Psoas muscle (tissue), 8 donors: ENCODE results near the gene KDM3A. TPM values are rescaled to one million over a fixed set of nuclear protein-coding genes. Genes with fewer than 3 reads are reported as not detected.

Source experiments
- ATAC-seq, 4 donors: fragments of 200-7000 bp; cut with Tn5 transposase; one replicate each; pipeline ENCODE4 v1.9.1; 2020; ENCODE audit warnings: moderate library complexity in 3 of 4, mild to moderate bottlenecking in 2 of 4
- DNase-seq, 2 donors: peaks; one replicate each; pipeline ENCODE4 v3.0.0-alpha.2; 2020
- H3K27ac ChIP-seq: fragments of 200-600 bp; one replicate; pipeline ENCODE4 v1.8.0; 2022
- H3K27me3 ChIP-seq, 3 donors: fragments of 200-600 bp in 1 of 3; one replicate each; pipeline versions ENCODE4 v1.6.1 to v1.8.0; 2013 to 2022; ENCODE audit warnings: low read length in 2 of 3, mild to moderate bottlenecking in 2 of 3, moderate library complexity in 1 of 3; ENCODE audit not compliant: insufficient read depth in 3 of 3
- H3K36me3 ChIP-seq, 2 donors: fragments of 200-600 bp in 1 of 2; one replicate each; pipeline versions ENCODE4 v1.6.1 to v1.8.0; 2013 to 2022; ENCODE audit warnings: low read depth in 1 of 2, mild to moderate bottlenecking in 1 of 2, moderate library complexity in 1 of 2; ENCODE audit not compliant: insufficient read depth in 1 of 2
- H3K4me1 ChIP-seq: fragments of 200-600 bp; one replicate; pipeline ENCODE4 v1.8.0; 2022
- H3K4me3 ChIP-seq: fragments of 200-600 bp; one replicate; pipeline ENCODE4 v1.8.0; 2022; ENCODE audit warnings: mild to moderate bottlenecking
- H3K9me3 ChIP-seq: fragments of 200-600 bp; one replicate; pipeline ENCODE4 v1.8.0; 2022
- WGBS, 3 donors: extraction: QIAGEN DNeasy Blood & Tissue Kit; methylation state at CpG; one replicate each; pipeline versions ENCODE4 v1.1.6 to v1.1.7; 2013; 5-methylcytosine and 5-hydroxymethylcytosine counted together
- intact Hi-C, 2 donors: fragments of 100-400 bp; cut with DNase I; formaldehyde crosslinking; loops; one replicate each; pipeline versions ENCODE4 v1.11.0 to v1.14.2; 2022
- polyA plus RNA-seq, 3 donors: library from polyadenylated mRNA; stranded (reverse); fragments of 200-250 nt; gene quantifications; one replicate each; pipeline ENCODE4 v1.2.3, GENCODE V29; 2013
- total RNA-seq, 4 donors: library from RNA; stranded (reverse); fragmentation: NEBNext Ultra II Directional in 2 of 4; extraction: Animal tissue kit (Norgen Biotek cat#: 25700) in 2 of 4; gene quantifications; one replicate each; pipeline versions ENCODE4 v1.2.1 to v1.2.4, GENCODE V29; 2021 to 2023
- TF ChIP-seq, protein P1 (sequence below): fragments of 200-600 bp; IDR thresholded peaks from one replicate; pipeline ENCODE4 v1.8.0; 2022; ENCODE audit warnings: antibody characterized with exemption
- donor health status: healthy with polysubstance abuse.
- donor health status: DM: no; HTN: no; CAD: no; lungs with moderate emphysema.
- donor health status: Bipolar disorder and iron deficiency.
- donor health status: healthy.
- donor health status: DM: yes; HTN: yes; CAD: no.
- donor health status: DM: no; HTN: no; CAD: no.
- donor health status: DM: no; HTN: no; CAD: no.
- donor health status: DM: yes; HTN: yes; CAD: no.

The KDM3A gene
- total and polyA plus RNA-seq, 7 donors: 12.2 to 34.7 (median 23.5) TPM

- TF ChIP-seq, protein P1, sequence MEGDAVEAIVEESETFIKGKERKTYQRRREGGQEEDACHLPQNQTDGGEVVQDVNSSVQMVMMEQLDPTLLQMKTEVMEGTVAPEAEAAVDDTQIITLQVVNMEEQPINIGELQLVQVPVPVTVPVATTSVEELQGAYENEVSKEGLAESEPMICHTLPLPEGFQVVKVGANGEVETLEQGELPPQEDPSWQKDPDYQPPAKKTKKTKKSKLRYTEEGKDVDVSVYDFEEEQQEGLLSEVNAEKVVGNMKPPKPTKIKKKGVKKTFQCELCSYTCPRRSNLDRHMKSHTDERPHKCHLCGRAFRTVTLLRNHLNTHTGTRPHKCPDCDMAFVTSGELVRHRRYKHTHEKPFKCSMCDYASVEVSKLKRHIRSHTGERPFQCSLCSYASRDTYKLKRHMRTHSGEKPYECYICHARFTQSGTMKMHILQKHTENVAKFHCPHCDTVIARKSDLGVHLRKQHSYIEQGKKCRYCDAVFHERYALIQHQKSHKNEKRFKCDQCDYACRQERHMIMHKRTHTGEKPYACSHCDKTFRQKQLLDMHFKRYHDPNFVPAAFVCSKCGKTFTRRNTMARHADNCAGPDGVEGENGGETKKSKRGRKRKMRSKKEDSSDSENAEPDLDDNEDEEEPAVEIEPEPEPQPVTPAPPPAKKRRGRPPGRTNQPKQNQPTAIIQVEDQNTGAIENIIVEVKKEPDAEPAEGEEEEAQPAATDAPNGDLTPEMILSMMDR: no peak
- intact Hi-C loops: loop anchor here in 1 of 2 donors (2.0 kb wide), 1 partner anchor 20 kb away; no protein-coding TSS in a partner anchor
- peaks cover 6% of the 10 kb centered on the region for H3K4me1 ChIP-seq
- no peak for DNase-seq
- WGBS, 3 donors: 87 to 91% (median 88%) methylated on average over 3 of the region's 3 CpGs
- H3K9me3 ChIP-seq: no peaks in the 10 kb centered on the region
- no peak overlapping the region for H3K27ac ChIP-seq
- peaks cover 24 to 98% of the 10 kb centered on the region in 2 donors for H3K36me3 ChIP-seq
- no peak for ATAC-seq
- H3K27me3 ChIP-seq: no peaks in the 10 kb centered on the region
- no peak overlapping the region for H3K4me3 ChIP-seq
Observed at GRCh38 chr2:86484385-86484784, 43.2 kb downstream of the KDM3A start.

GRCh38 chr2:86485103-86485502 is 43.9 kb downstream of the KDM3A start:
- ATAC-seq: peak in 3 of 4 donors; percentile 35 to 49 (median 43)
- Histone ChIP-seq H3K4me1 (peaks cover 11% of the 10 kb centered on the region), H3K27ac (no peak overlapping the region), H3K36me3 (peaks cover 22 to 98% of the 10 kb centered on the region in 2 donors), H3K27me3 (no peaks in the 10 kb centered on the region), H3K4me3 (no peak overlapping the region), H3K9me3 (no peaks in the 10 kb centered on the region)
- intact Hi-C loops: loop anchor here in 1 of 2 donors (2.0 kb wide), 1 partner anchor 20 kb away; no protein-coding TSS in a partner anchor
- DNase-seq: no peak
- TF ChIP-seq, protein P1: no peak

- TF ChIP-seq, protein P1: no peak
- DNase-seq: no peak
- Histone ChIP-seq H3K4me1 (peaks cover 17% of the 10 kb centered on the region), H3K9me3 (no peaks in the 10 kb centered on the region), H3K27me3 (no peaks in the 10 kb centered on the region), H3K4me3 (no peak overlapping the region), H3K36me3 (peaks cover 18 to 98% of the 10 kb centered on the region in 2 donors), H3K27ac (no peak overlapping the region)
- ATAC-seq: no peak
- intact Hi-C loops: loop anchor here in 1 of 2 donors (2.0 kb wide), 1 partner anchor 19 kb away; no protein-coding TSS in a partner anchor
- WGBS, 3 donors: 80 to 86% (median 84%) methylated on average over 3 of the region's 3 CpGs
Observed at GRCh38 chr2:86485802-86486201, 44.6 kb downstream of the KDM3A start.

GRCh38 chr2:86487062-86487461 is 45.9 kb downstream of the KDM3A start:
- H3K4me1 ChIP-seq: peaks cover 30% of the 10 kb centered on the region
- no peak overlapping the region for H3K4me3 ChIP-seq
- no peaks in the 10 kb centered on the region for H3K9me3 ChIP-seq
- intact Hi-C loops: no loop called here
- H3K27ac ChIP-seq: no peak overlapping the region
- 98% methylated on average over 2 of the region's 2 CpGs for WGBS, 3 donors
- H3K36me3 ChIP-seq: peaks cover 22 to 98% of the 10 kb centered on the region in 2 donors
- DNase-seq: no peak
- H3K27me3 ChIP-seq: no peaks in the 10 kb centered on the region
- TF ChIP-seq, protein P1: no peak
- peak in 1 of 4 donors; percentile 33 for ATAC-seq
